NCI-H82 treated with DMSO at 0.1 percent for 48 hours (cell line): Measurements from ENCODE around the gene SMAD3.
"Not testable (repeated sequence)": the region's sequence is repeated elsewhere in the genome, so short reads cannot be mapped to it uniquely, and the experiment has no call there.

Experiments used
- DNase-seq: peaks from one replicate; lab custom pipeline; 2025; ENCODE audit not compliant: unreplicated experiment; lab: John Stamatoyannopoulos, UW

Gene SMAD3

DNA sequence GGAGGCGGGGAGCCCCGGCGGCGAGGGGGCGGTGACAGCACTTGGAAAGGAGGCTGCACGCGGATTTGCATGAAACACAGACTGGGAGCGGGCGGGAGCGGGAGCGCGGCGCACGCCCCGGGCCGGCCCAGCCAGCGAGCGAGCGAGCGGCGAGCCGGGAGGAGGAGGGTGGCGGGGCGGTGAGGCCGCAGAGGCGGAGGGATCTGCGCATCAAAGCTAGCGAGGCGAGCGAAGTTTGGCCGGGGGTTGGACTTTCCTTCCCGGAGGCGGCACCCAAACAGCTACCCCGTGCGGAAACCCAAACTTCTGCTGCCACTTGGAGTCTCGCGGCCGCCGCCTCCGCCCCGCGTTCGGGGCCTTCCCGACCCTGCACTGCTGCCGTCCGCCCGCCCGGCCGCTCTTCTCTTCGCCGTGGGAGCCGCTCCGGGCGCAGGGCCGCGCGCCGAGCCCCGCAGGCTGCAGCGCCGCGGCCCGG is at the start of gene SMAD3:
Gene SMAD3, plus strand, starts transcription at position 72 of the 475 bp plus-strand sequence. CDS start 553 bp downstream, outside the sequence.
- DNase-seq: no peak

DNA sequence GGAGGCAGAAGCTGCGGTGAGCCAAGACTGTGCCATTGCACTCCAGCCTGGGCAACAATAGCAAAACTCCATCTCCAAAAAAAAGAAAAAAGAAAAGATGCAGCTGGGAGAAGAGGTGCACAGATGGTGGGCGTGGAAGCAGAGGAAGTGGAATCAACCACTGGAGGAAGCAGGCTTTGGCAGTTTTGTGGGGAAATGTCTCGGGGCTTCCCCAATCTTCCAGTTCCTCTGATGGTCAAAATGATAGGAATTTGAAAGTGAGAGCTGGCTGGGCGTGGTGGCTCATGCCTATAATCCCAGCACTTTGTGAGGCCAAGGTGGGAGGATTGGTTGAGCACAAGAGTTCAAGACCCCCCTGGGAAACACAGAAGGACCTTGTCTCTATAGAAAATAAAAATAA is 48.1 kb upstream of the SMAD3 start:
- no peak for DNase-seq

DNA sequence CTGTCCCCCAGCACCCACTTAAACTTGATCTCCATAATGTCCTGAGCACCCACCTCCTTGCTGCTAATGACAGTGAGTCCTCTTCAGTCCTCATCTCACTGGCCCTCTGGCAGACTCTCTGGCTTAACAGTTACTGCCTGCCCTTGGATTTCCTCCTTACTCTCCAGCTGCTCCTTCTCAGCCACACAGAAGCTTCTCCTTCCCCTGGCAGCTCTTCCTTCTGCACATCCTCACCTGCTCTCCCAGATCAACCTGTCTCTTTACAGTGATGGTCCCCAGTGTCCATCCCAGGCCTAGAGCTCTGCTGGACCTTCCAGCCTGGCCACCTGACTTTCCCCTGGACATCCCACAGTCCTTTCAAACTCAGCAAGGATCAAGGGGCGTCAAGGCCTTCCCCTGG is 47.4 kb upstream of the SMAD3 start:
- DNase-seq: no peak

DNA sequence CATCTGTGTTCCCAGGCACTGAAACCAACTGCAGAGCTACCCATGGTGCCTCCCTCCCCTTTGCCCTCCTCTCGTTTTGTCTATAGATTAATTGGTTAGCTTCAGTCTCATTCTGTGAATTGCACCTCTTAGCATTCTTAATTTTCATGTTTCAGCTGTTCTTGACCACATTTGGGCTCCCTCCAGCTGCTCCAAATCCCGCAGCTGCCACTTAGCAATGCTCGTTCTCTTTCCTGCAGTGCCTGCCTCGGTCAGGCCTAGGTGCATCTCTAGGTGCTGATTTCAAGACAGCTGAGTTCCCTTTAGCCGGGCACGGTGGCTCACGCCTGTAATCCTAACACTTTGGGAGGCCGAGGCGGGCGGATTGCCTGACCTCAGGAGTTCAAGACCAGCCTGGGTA is 47.0 kb upstream of the SMAD3 start:
- DNase-seq: no peak

DNA sequence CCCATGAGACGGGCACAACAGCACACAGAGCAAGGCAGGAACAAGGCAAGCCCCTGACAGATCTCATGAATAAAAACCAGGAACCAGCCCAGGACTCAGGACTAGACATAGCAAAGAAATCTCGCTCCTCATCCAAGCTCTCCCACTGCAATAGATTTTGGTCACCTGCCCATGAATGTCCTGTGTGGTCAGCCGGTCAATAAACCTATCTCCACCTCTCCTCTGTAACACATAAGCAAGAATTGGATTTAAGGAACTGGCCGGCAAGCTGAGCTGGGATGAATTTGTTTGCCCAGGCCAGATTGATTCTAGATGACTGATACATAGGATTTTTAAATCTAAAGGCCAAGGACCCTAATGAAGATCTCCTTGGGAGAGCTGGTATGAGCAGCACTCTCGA is 46.3 kb upstream of the SMAD3 start:
- no peak for DNase-seq

DNA sequence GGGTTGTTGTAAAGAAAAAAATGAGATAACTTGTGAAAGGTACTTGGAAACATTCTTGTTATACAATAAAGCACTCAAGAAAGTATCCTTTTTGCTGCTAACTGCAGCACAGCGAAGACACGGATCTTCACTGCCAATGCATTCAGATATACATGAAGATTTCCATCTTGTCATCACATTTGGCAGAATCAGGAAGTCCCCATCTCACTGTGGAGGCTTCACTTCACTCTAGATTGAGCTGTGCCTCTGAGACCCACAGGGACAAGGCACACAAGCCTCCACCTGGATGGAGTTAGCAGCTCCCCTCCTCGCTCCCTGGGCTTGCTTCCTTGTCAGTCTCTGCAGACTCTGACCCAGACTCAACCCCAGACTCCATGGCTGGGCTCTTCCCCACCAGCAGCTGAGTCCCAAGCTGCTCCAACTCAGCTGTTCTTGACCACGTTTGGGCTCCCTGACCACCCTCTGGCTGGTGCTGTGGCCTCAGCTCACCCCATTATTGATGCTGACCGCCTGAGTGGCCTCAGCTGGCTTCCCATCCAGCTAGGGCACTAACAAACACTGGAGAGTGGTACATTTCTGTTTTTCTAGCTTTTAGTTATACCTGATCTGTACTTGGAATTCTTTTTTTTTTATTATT is 45.4 kb upstream of the SMAD3 start:
- no peak for DNase-seq

DNA sequence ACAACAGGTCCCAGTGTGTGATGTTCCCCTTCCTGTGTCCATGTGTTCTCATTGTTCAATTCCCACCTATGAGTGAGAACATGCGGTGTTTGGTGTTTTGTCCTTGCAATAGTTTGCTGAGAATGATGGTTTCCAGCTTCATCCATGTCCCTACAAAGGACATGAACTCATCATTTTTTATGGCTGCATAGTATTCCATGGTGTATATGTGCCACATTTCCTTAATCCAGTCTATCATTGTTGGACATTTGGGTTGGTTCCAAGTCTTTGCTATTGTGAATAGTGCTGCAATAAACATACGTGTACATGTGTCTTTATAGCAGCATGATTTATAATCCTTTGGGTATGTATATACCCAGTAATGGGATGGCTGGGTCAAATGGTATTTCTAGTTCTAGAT is 44.7 kb upstream of the SMAD3 start:
- not testable (repeated sequence) for DNase-seq

DNA sequence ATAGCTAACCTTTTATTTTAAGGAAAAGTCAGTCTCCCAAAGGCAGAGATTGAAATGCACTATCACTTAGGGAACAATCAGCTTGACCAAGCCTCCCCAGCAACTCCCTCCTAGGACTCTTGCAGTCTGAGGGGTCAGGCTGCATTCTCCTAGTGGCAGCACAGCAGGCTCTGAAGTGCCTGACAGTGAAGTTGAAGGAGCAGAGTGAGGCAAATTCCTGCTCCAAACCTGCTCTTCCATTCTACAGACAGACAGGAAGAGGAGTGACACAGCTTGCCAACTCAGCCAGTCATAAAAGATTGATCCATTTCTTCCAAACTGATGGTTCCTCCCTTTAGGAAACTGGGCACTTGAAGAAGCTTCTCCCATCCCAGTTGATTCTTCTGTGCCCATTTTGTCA is 43.9 kb upstream of the SMAD3 start:
- no peak for DNase-seq

DNA sequence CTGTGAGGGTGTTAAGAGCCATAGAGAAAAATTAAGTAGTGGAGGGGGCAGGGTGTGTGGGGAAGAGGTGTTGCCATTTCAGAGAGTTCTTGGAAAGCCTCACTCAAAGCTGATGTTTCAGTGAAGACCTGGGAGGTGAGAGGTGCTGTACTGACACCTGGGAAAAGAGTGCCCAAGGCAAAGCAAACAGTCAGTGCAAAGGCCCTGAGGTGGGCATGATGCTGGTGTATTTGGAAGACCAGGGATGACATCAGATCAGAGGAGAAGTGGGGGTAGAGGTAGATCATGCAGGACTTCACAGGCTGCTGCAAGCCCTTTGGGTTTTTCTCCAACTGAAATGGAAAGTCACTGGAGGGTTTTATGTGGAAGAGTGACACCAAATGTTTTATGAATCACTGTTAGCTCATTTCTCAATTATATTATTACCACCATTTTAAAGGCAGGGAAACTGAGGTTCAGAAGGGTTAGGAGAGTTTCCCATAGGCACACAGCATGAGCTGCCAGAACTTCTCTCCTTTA is 42.8 kb upstream of the SMAD3 start:
- no peak for DNase-seq

DNA sequence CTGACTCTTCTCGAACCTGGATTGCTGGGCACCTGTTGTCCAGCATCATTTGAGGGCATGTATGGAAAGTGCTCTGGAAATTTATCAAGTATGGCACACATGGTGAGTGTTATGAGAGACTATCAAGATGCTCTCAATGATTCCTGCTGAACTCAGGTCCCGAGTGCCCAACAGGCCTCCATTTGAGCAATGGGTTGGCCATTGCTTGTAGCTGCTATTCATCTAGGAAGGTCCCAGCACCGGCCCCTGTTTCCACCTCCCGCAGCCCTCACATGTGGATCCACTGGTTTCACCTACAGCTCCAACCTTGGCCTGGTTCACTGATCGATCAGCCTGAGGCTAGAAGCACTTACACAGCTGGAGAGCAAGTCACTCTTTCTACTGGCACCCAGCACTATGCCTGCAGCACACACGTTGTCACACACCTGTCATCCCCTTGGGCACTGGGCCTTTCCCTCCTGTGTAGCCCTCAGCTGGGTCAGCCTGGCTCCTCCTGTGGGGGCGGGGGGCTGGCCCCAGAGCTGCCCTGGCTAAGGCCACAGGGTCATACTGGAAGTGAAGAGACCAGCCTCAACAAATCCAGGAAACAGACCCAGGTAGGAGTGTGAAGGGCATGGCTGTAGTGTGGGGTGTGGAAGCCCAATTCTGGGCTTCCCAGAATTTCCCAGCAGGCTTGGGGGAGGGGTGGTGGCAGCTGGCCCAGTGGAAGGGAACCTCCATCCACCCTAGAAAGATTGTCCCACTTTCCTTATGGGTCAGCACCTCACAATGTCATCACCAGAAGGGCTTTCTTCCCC is 41.7 kb upstream of the SMAD3 start:
- no peak for DNase-seq

DNA sequence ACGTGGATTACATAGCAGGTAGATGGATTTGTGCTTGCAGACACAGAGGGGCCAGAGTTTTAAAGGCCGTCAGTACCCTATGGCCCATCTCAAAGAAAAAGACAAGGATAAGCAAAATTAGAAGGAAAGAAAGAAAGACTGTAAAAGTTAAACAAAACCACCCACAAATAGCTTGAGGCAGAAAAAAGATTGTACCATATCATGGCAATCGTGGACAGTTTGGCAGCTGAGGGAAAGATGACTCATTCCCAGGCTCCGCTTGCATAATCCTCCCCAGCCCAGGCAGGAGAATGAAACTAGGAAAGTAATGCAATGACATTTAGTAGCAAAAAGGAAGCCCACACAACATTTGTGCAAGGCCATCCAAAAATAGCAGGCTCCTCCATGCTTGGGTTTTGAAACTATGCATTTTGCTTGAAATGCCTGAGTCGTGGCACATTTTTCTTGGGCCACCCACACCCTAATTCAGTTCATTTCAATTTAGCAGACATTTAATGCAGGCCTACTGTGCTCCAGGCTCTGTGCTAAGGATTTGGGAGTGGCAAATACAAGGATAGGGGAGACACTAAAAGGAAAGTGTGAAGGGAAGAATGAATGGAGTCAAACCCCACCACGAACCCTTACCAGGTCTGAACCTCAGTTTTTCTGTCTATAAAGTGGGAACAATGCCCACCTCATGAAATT is 40.9 kb upstream of the SMAD3 start:
- DNase-seq: no peak

DNA sequence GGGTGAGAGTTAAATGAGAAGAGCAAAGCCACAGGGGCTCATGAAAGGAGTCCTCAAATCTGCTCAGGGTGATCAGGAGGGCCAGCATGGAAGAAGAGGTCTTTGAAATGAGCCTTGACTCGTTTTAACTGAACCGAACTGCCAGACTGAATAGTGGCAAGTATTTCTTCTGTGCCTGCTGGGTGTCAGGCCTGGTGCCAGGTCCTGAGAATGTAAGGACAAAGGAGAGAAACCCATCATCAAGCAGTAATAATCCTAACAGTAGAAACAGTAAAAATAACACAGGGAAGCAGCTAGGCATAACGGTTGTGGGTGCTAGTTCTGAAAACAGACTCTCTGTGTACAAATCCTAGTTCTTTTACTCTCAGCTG is 40.4 kb upstream of the SMAD3 start:
- no peak for DNase-seq

DNA sequence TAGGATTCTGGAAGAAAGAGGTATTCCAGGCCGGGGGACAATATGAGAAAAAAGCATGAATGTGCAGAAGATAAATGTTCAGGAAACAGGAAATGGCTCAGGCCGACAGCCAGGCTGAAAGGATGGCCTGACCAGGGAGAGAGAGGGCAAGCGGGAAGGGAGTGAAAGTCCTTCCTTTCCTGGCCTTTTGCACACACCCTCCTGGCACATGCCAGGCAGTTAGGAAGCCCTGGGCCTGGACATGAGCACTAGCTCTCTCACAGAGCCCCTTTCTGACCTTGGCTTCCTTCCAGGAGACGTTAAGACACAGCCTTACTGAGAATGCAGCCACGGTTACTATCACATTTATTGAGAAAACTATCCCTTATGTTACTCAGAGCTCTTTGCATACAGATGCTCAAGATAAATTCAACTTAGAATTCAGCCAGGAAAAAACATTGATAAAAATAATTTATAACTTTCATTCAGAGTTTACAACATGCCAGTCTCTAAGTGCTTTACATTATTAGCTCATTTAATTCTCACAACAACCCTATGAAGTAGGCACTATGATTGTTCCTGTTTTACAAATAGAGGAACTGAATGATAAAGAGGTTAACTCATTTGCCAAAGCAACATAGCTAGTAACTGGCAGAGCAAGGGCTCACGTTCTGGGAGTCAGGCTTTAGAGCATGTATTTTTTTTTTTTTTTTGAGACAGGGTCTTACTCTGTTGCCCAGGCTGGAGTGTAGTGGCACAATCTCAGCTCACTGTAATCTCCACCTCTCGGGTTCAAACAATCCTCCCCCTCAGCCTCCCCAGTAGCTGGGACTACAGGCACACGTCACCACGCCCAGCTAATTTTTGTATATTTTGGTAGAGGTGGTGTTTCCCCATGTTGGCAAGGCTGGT is 39.4 kb upstream of the SMAD3 start:
- no peak for DNase-seq

DNA sequence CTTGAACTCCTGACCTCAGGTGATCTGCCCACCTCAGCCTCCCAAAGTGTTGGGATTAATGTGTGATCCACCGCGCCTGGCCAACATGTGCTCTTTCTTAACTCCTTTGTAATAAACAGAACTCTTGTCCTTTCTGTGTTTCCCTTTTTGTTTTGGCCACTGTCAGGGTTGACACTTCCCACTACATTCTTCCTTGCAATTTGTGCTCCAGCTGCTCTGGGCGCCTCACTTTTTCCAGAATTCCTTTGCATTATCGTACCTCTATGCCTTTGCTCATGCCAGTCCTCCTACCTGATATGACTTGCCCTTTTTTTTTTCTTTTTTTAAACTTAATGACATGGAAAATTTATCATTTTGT is 38.8 kb upstream of the SMAD3 start:
- no peak for DNase-seq

DNA sequence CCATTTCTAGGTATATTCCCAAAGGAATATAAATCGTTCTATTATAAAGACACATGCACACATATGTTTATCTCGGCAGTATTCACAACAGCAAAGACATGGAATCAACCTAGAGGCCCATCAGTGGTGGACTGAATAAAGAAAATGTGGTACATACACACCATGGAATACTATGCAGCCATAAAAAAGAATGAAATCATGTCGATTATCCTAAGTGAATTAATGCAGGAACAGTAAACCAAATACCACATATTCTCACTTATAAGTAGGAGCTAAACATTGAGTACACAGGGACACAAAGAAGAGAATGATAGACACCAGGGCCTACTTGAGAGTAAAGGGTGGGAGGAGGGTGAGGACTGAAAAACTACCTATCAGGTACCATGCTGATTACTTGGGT is 37.0 kb upstream of the SMAD3 start:
- not testable (repeated sequence) for DNase-seq

DNA sequence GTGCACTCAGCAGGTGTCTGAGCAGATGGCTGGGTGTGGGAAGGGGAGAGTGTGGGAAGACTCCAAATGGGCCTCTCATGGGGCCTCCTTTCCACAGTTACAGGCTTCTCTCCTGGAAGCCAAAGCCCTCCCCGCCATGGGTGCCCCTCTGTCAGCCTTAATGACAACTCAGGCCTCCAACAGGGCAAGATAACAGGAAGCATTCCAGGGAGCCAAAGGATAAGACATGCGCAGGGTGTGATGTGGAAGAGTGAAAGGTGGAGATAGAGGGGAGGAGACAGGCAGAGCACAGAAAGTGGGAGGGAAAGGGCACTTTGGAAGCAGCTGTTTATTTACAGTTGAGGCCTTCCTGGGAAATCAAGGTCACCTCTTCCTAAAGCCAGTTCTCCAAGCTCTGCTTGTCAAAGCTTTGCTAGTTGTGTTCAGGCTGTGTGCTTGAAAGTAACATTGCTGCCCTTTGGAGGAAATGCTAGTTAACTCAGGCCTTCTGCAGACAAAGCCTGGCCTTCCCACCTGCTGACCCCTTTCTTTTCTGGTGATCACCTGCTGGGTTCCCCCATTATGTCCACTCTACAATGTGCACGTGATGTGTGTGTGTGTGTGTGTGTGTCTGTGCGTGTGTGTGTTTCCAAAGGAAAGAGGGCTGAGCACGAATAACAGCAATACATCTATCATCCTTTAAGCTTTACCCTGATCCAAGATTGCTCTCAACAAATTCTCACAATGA is 35.2 kb upstream of the SMAD3 start:
- no peak for DNase-seq

DNA sequence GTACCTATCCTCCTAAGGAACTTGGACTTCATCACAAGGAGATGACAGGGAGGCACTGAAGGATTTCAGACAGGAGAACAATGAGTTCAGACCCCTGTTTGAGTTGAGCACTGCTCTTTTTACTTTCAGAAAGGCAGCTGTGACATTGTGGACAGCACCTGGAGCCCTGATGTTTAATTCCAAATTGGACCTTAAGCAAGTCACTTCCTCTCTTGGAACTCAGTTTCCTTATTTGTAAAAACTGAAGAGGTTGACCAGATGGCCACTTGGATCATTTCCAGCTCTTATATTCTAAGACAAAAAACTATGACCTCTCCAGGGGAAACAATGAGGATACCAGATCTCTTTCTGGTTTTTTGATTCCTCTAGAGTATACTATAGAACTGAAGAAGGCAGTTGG is 34.1 kb upstream of the SMAD3 start:
- no peak for DNase-seq

DNA sequence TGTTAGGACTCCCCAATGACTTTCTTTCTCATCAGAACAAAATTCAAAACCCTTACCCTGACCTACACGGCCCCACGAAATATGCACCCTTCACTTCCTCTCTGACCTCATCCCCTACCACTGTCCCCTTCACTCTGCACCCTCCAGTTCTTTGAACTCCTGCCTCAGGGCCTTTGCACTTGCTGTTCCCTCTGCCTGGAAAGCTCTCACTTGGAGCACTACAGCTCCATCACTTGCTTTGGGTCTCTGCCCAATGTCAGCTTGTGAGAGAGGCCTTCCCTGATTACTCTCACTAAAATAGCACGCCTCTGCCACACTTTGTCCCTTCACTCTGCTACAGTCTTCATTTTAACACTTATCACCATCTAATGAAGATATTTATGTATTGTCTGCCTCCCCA is 32.8 kb upstream of the SMAD3 start:
- no peak for DNase-seq

DNA sequence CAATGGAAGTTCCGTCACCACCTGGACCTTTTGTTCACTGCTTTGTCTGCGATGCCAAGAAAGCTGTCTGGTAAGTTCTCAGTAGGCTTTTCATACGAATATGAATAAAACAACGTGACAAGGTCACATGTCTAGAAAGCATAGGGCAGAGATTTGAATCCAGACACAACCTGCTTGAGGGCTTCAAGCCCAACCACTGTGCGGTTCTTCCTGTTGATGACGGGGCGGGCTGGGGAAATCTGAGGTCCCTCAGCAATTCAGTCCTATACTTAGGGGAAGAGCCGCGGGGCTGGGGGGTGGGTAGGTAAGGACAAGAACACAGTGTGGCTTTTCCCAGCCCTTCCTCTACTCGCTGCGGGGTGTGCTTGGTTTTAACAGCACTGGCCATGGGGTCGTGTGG is 32.4 kb upstream of the SMAD3 start:
- DNase-seq: no peak

DNA sequence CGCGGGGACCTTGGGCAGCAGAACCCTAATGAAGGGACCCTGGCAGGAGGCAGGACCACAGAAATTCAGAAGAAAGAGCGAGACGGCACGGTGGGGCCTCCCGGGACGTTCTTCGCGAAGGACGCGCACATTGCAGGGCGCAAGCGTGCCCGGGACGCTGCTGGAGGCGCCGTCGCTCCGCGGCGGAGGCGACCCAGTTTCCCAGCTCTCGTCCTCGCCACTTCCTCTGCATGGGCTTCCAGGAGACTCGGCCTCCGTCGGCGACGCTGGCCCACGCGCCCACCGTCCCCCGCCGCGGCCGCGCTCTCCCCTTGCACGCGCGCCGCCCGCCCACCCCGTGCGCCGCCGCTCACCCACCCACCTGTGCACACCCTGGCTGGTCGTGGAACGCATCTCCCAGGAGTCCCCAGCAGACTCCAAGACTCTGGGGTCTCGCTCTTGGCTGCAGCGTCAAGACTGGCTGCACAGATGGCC is 31.8 kb upstream of the SMAD3 start:
- no peak for DNase-seq
